Liver (tissue), 9 donors: Measurements from ENCODE around the gene ADGRB2. TPM values are rescaled to one million over a fixed set of nuclear protein-coding genes. Genes with fewer than 3 reads are reported as not detected.

ENCODE experiments used
- DNase-seq: peaks from one replicate; pipeline ENCODE4 v3.0.0-alpha.2; 2017; ENCODE audit warnings: low spot score
- H3K27ac ChIP-seq, 2 donors: one replicate each; pipeline ENCODE4 v1.7.0; 2013; ENCODE audit warnings: inconsistent platforms in 2 of 2, low read length in 2 of 2, control low read depth in 1 of 2, low read depth in 1 of 2, mild to moderate bottlenecking in 1 of 2
- H3K27me3 ChIP-seq, 4 donors: one replicate each; pipeline versions ENCODE4 v1.6.1 to v1.7.0; 2013; ENCODE audit warnings: low read length in 3 of 4, inconsistent platforms in 1 of 4, mild to moderate bottlenecking in 1 of 4, moderate library complexity in 1 of 4; ENCODE audit not compliant: control insufficient read depth in 4 of 4, insufficient read depth in 4 of 4
- H3K36me3 ChIP-seq, 4 donors: one replicate each; pipeline versions ENCODE4 v1.6.1 to v1.7.0; 2013; ENCODE audit warnings: low read length in 3 of 4, mild to moderate bottlenecking in 3 of 4, low read depth in 1 of 4, moderate library complexity in 1 of 4; ENCODE audit not compliant: control insufficient read depth in 4 of 4, insufficient read depth in 3 of 4
- H3K4me1 ChIP-seq, 4 donors: one replicate each; pipeline versions ENCODE4 v1.6.1 to v1.7.0; 2013; ENCODE audit warnings: low read length in 3 of 4, mild to moderate bottlenecking in 3 of 4, moderate library complexity in 1 of 4; ENCODE audit not compliant: control insufficient read depth in 4 of 4, insufficient read depth in 4 of 4
- H3K4me3 ChIP-seq, 3 donors: one replicate each; pipeline versions ENCODE4 v1.6.1 to v1.7.0; 2013; ENCODE audit warnings: low read length in 3 of 3, control low read depth in 1 of 3, low read depth in 1 of 3, mild to moderate bottlenecking in 1 of 3
- H3K9ac ChIP-seq, 2 donors: one replicate each; pipeline ENCODE4 v1.7.0; 2013; ENCODE audit warnings: low read length in 2 of 2, mild to moderate bottlenecking in 2 of 2, moderate library complexity in 2 of 2, control low read depth in 1 of 2, low read depth in 1 of 2
- H3K9me3 ChIP-seq, 4 donors: one replicate each; pipeline versions ENCODE4 v1.6.1 to v1.7.0; 2013; ENCODE audit warnings: low read length in 3 of 4; ENCODE audit not compliant: control insufficient read depth in 4 of 4
- ATF3 ChIP-seq: IDR thresholded peaks from 2 replicates; pipeline ENCODE4 v1.6.1; 2016; ENCODE audit warnings: antibody characterized with exemption
- EGR1 ChIP-seq, 2 donors: IDR thresholded peaks; 2 replicates each; pipeline ENCODE4 v1.6.1; 2016 to 2018; ENCODE audit warnings: antibody characterized with exemption in 2 of 2, low read depth in 2 of 2
- FOXA1 ChIP-seq: IDR thresholded peaks from 2 replicates; pipeline ENCODE4 v1.6.1; 2016; ENCODE audit warnings: antibody characterized with exemption
- FOXA2 ChIP-seq: IDR thresholded peaks from 2 replicates; pipeline ENCODE4 v1.6.1; 2016; ENCODE audit warnings: antibody characterized with exemption
- GABPA ChIP-seq, 2 donors: IDR thresholded peaks in 1 of 2; conservative IDR thresholded peaks in 1 of 2; 2 replicates each; pipeline ENCODE4 v1.6.1; 2016; ENCODE audit warnings: antibody characterized with exemption in 2 of 2, mild to moderate bottlenecking in 1 of 2, moderate library complexity in 1 of 2
- HNF4A ChIP-seq, 2 donors: conservative IDR thresholded peaks; 2 replicates each; pipeline ENCODE4 v1.6.1; 2016; ENCODE audit warnings: antibody characterized with exemption in 2 of 2, mild to moderate bottlenecking in 2 of 2
- HNF4G ChIP-seq: IDR thresholded peaks from 2 replicates; pipeline ENCODE4 v1.6.1; 2016; ENCODE audit warnings: antibody characterized with exemption
- JUND ChIP-seq, 2 donors: IDR thresholded peaks; 2 replicates each; pipeline ENCODE4 v1.6.1; 2016; ENCODE audit warnings: antibody characterized with exemption in 2 of 2
- MAX ChIP-seq: IDR thresholded peaks from 2 replicates; pipeline ENCODE4 v1.6.1; 2016; ENCODE audit warnings: antibody characterized with exemption
- NR2F2 ChIP-seq: IDR thresholded peaks from 2 replicates; pipeline ENCODE4 v1.6.1; 2016; ENCODE audit warnings: antibody characterized with exemption
- RAD21 ChIP-seq, 2 donors: IDR thresholded peaks; 2 replicates each; pipeline ENCODE4 v1.6.1; 2016; ENCODE audit warnings: antibody characterized with exemption in 2 of 2, mild to moderate bottlenecking in 2 of 2
- REST ChIP-seq: IDR thresholded peaks from 2 replicates; pipeline ENCODE4 v1.6.1; 2016; ENCODE audit warnings: antibody characterized with exemption, mild to moderate bottlenecking
- RXRA ChIP-seq, 2 donors: IDR thresholded peaks; 2 replicates each; pipeline ENCODE4 v1.6.1; 2017 to 2018; ENCODE audit warnings: antibody characterized with exemption in 2 of 2, mild to moderate bottlenecking in 1 of 2
- SP1 ChIP-seq: IDR thresholded peaks from 2 replicates; pipeline ENCODE4 v1.6.1; 2018; ENCODE audit warnings: antibody characterized with exemption, mild to moderate bottlenecking
- TAF1 ChIP-seq: conservative IDR thresholded peaks from 2 replicates; pipeline ENCODE4 v1.6.1; 2016; ENCODE audit warnings: antibody characterized with exemption, mild to moderate bottlenecking
- YY1 ChIP-seq: IDR thresholded peaks from 2 replicates; pipeline ENCODE4 v1.6.1; 2016; ENCODE audit warnings: antibody characterized with exemption, mild to moderate bottlenecking
- ZBTB33 ChIP-seq: IDR thresholded peaks from 2 replicates; pipeline ENCODE4 v1.6.1; 2016; ENCODE audit warnings: antibody characterized with exemption
- WGBS: extraction: QIAGEN DNeasy Blood & Tissue Kit; methylation state at CpG from one replicate; pipeline ENCODE4 v1.1.7; 2013; 5-methylcytosine and 5-hydroxymethylcytosine counted together
- polyA plus RNA-seq, 2 donors: library from polyadenylated mRNA; stranded (reverse) in 1 of 2; unstranded in 1 of 2; fragments of 200-250 nt in 1 of 2; fragments of >200 nt in 1 of 2; fragmentation: Nextera tagmentation in 1 of 2; extraction: Ambion mirVana in 1 of 2; gene quantifications; one replicate each; pipeline versions ENCODE4 v1.2.1 to v1.2.3, GENCODE V29; 2013 to 2015
- total RNA-seq, 2 donors: library from RNA; depleted of rRNA; stranded (reverse); fragments of >200 nt; gene quantifications; one replicate each; pipeline ENCODE4 v1.2.3, GENCODE V29; 2014
- TF ChIP-seq, protein P1 (sequence below): fragments of 150-350 bp; IDR thresholded peaks from 2 replicates; pipeline ENCODE4 v1.5.1; 2017; ENCODE audit warnings: improper control_type of control experiment, low read depth, low read length; ENCODE audit not compliant: missing input control
- donor health status: healthy.
- donor health status: healthy.
- donor health status: healthy.
- donor health status: healthy.
- donor health status: healthy.

Gene ADGRB2
- total and polyA plus RNA-seq, 4 donors, result under 0.01 to 0.05 (median 0.05) TPM; not detected in 1

DNA sequence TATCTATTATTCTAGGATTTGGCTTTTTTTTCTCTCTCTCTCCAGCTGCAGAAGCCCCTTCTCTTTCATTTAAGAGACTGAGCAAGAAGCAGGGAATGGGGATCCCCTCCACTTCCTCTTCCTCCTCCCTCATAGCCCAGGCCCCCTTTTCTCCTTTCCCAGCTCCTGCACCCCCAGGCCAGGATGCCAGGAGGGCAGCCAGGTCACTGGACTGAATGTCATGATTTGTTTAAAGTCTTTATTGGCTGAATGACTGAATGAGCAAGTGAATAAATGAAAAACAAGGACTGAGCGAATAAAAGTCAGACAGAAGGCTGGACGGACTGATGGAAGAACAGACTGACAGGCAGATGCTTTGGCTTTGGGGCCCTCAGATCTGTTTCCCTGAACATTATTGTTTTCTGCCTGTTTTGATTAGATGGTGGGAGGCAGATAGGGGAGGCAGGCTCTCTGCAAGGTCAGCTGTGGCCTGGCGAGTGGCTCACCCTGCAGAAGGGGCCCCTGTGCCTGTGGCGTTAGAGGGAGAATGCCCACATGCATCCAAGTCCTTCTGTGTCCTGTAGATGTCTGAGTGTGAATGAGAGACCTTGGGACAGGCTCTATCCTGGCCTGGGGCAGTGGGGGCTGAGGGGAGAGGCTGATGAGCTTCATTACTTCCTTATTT is 20.3 kb upstream of the ADGRB2 start:
- WGBS, result 90% methylated on average over 4 of the region's 4 CpGs
- H3K9ac ChIP-seq, result no peak overlapping the region
- no peak for DNase-seq
- H3K27ac ChIP-seq, result no peak overlapping the region
- H3K36me3 ChIP-seq, result no peaks in the 10 kb centered on the region
- no peaks in the 10 kb centered on the region for H3K27me3 ChIP-seq
- H3K4me3 ChIP-seq, result no peak overlapping the region
- H3K4me1 ChIP-seq, result peaks cover 0 to 11% (median 6%) of the 10 kb centered on the region in 4 donors
- H3K9me3 ChIP-seq, result no peaks in the 10 kb centered on the region
- TF ChIP-seq JUND (IDR thresholded peaks at IDR 0.05) (no peak), HNF4A (conservative IDR thresholded peaks at IDR 0.05) (no peak), FOXA1 (no peak), SP1 (no peak), REST (no peak)
- TF ChIP-seq, protein P1, sequence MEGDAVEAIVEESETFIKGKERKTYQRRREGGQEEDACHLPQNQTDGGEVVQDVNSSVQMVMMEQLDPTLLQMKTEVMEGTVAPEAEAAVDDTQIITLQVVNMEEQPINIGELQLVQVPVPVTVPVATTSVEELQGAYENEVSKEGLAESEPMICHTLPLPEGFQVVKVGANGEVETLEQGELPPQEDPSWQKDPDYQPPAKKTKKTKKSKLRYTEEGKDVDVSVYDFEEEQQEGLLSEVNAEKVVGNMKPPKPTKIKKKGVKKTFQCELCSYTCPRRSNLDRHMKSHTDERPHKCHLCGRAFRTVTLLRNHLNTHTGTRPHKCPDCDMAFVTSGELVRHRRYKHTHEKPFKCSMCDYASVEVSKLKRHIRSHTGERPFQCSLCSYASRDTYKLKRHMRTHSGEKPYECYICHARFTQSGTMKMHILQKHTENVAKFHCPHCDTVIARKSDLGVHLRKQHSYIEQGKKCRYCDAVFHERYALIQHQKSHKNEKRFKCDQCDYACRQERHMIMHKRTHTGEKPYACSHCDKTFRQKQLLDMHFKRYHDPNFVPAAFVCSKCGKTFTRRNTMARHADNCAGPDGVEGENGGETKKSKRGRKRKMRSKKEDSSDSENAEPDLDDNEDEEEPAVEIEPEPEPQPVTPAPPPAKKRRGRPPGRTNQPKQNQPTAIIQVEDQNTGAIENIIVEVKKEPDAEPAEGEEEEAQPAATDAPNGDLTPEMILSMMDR, result no peak

DNA sequence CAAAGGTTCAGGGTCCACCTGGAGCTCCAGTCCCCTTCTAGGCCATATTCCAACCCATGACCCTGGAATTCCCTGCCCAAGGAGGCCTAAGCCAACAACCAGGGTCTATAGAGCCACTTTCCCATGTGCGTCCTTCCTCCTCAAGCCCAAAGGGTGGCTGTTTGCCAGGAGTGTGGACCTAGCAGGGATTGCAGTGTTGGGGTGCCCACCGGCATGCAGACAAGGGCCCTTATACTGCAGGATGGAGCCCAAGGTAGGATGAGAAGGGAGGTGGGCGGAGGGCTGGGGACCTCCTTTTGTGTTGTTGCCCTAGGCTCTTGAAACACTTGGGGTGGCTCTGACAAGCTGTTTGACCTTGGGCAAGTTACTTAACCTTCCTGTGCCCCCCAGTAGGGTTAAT is 19.7 kb upstream of the ADGRB2 start:
- no peak for DNase-seq
- TF ChIP-seq MAX (no peak), GABPA (IDR thresholded peaks at IDR 0.05 in 1 of 2, conservative IDR thresholded peaks at IDR 0.05 in 1 of 2) (no peak), ATF3 (no peak), RXRA (IDR thresholded peaks at IDR 0.05) (no peak), NR2F2 (no peak), HNF4G (no peak), REST (no peak), SP1 (no peak), RAD21 (IDR thresholded peaks at IDR 0.05) (no peak), YY1 (no peak), ZBTB33 (no peak), FOXA2 (no peak), EGR1 (IDR thresholded peaks at IDR 0.05; ENCODE audit: low read depth in 2 of 2) (no peak), FOXA1 (no peak), JUND (IDR thresholded peaks at IDR 0.05) (no peak), HNF4A (conservative IDR thresholded peaks at IDR 0.05) (no peak), TAF1 (no peak)
- TF ChIP-seq, protein P1, result no peak
- Histone ChIP-seq H3K9me3 (no peaks in the 10 kb centered on the region), H3K4me3 (no peak overlapping the region), H3K27me3 (no peaks in the 10 kb centered on the region), H3K9ac (no peak overlapping the region), H3K36me3 (no peaks in the 10 kb centered on the region), H3K27ac (no peak overlapping the region), H3K4me1 (peaks cover 0 to 8% (median 5%) of the 10 kb centered on the region in 4 donors)
- WGBS, result 93% methylated on average over 3 of the region's 3 CpGs
